Measurements from ENCODE around the gene ADGRE2.
"Not testable (repeated sequence)": the region's sequence is repeated elsewhere in the genome, so short reads cannot be mapped to it uniquely, and the experiment has no call there.

The ADGRE2 gene

GRCh38 chr19:14777645-14778044, 715 bp downstream of the ADGRE2 start:
- not testable (repeated sequence) for DNase-seq

GRCh38 chr19:14775869-14776586, 2.3 kb downstream of the ADGRE2 start:
- no peak for DNase-seq

- not testable (repeated sequence) for DNase-seq
These were observed 3.0 kb downstream of the ADGRE2 start for GRCh38 chr19:14775326-14775725.

GRCh38 chr19:14774373-14774772, 4.0 kb downstream of the ADGRE2 start:
- DNase-seq: no peak

- not testable (repeated sequence) for DNase-seq
These were observed 4.6 kb downstream of the ADGRE2 start for GRCh38 chr19:14773722-14774121.

- no peak for DNase-seq
These were observed 5.4 kb downstream of the ADGRE2 start for GRCh38 chr19:14772995-14773394.

GRCh38 chr19:14772467-14772866, 5.9 kb downstream of the ADGRE2 start:
- no peak for DNase-seq

GRCh38 chr19:14770944-14771839, 7.2 kb downstream of the ADGRE2 start:
- DNase-seq: no peak

GRCh38 chr19:14770136-14770535, 8.2 kb downstream of the ADGRE2 start:
- DNase-seq: no peak

GRCh38 chr19:14769201-14769600, 9.2 kb downstream of the ADGRE2 start:
- no peak for DNase-seq

- DNase-seq: no peak
These were observed 10.4 kb downstream of the ADGRE2 start for GRCh38 chr19:14768001-14768400.

- DNase-seq: no peak
These were observed 10.8 kb downstream of the ADGRE2 start for GRCh38 chr19:14767466-14767971.

GRCh38 chr19:14765841-14766240, 12.5 kb downstream of the ADGRE2 start:
- DNase-seq: not testable (repeated sequence)

- peak in 1 of 5 experiments; percentile 1 for DNase-seq
These were observed 13.0 kb downstream of the ADGRE2 start for GRCh38 chr19:14765403-14765802.

- DNase-seq: no peak
These were observed 14.0 kb downstream of the ADGRE2 start for GRCh38 chr19:14764401-14764800.

GRCh38 chr19:14763497-14764145, 14.7 kb downstream of the ADGRE2 start:
- no peak for DNase-seq

GRCh38 chr19:14762111-14762510, 16.2 kb downstream of the ADGRE2 start:
- no peak for DNase-seq

- DNase-seq: no peak
These were observed 16.8 kb downstream of the ADGRE2 start for GRCh38 chr19:14761607-14762006.

- no peak for DNase-seq
These were observed 19.5 kb downstream of the ADGRE2 start for GRCh38 chr19:14758816-14759215.

GRCh38 chr19:14748601-14749000, 29.8 kb downstream of the ADGRE2 start:
- no peak for DNase-seq

- no peak for DNase-seq
These were observed 31.5 kb downstream of the ADGRE2 start for GRCh38 chr19:14746886-14747285.

- DNase-seq: no peak
These were observed 42.4 kb downstream of the ADGRE2 start for GRCh38 chr19:14735915-14736314.

GRCh38 chr19:14733574-14733973, 44.8 kb downstream of the ADGRE2 start:
- DNase-seq: no peak

Data from T-helper 2 cell (primary cell).